GM18498 (cell line): ENCODE results near the gene PLEKHG4B.
"Not testable (repeated sequence)": the region's sequence is repeated elsewhere in the genome, so short reads cannot be mapped to it uniquely, and the experiment has no call there.

Source experiments
- ATAC-seq: cut with Tn5 transposase; IDR thresholded peaks from one replicate; pipeline ENCODE4 v1.9.1; 2021; ENCODE audit warnings: mild to moderate bottlenecking, moderate library complexity; ENCODE audit not compliant: unreplicated experiment

The PLEKHG4B gene, protein sequence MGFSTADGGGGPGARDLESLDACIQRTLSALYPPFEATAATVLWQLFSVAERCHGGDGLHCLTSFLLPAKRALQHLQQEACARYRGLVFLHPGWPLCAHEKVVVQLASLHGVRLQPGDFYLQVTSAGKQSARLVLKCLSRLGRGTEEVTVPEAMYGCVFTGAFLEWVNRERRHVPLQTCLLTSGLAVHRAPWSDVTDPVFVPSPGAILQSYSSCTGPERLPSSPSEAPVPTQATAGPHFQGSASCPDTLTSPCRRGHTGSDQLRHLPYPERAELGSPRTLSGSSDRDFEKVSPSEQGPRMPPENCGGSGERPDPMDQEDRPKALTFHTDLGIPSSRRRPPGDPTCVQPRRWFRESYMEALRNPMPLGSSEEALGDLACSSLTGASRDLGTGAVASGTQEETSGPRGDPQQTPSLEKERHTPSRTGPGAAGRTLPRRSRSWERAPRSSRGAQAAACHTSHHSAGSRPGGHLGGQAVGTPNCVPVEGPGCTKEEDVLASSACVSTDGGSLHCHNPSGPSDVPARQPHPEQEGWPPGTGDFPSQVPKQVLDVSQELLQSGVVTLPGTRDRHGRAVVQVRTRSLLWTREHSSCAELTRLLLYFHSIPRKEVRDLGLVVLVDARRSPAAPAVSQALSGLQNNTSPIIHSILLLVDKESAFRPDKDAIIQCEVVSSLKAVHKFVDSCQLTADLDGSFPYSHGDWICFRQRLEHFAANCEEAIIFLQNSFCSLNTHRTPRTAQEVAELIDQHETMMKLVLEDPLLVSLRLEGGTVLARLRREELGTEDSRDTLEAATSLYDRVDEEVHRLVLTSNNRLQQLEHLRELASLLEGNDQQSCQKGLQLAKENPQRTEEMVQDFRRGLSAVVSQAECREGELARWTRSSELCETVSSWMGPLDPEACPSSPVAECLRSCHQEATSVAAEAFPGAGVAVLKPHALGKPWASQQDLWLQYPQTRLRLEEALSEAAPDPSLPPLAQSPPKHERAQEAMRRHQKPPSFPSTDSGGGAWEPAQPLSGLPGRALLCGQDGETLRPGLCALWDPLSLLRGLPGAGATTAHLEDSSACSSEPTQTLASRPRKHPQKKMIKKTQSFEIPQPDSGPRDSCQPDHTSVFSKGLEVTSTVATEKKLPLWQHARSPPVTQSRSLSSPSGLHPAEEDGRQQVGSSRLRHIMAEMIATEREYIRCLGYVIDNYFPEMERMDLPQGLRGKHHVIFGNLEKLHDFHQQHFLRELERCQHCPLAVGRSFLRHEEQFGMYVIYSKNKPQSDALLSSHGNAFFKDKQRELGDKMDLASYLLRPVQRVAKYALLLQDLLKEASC (N-terminal part only)

GRCh38 chr5:91556-92263 is at the start of gene PLEKHG4B:
PLEKHG4B (plus strand) TSS chr5:92168; CDS start chr5:92232, 64 bp downstream.
- no peak for ATAC-seq

- ATAC-seq: no peak
These were observed 49.7 kb upstream of the PLEKHG4B start for GRCh38 chr5:42250-42649.

DNA sequence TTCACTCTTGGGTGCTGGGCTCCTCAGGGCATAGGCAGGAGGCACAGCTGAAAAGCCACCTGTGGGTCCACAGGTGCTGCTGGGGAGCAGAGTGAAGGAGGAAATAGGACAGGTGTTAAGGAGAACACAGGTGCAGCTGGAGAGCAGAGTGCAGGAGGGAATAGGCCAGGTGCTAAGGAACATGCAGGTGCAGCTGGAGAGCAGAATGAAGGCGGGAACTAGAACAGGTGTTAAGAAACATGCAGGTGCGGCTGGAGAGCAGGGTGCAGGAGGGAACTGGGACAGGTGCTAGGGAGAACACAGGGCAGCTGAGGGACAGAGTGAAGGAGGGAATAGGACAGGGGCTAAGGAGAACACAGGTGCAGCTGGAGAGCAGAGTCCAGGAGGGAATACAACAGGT is 43.8 kb upstream of the PLEKHG4B start:
- ATAC-seq: no peak

GRCh38 chr5:49530-49929 is 42.4 kb upstream of the PLEKHG4B start:
- ATAC-seq: not testable (repeated sequence)

GRCh38 chr5:49953-50544 is 41.9 kb upstream of the PLEKHG4B start:
- no peak for ATAC-seq

DNA sequence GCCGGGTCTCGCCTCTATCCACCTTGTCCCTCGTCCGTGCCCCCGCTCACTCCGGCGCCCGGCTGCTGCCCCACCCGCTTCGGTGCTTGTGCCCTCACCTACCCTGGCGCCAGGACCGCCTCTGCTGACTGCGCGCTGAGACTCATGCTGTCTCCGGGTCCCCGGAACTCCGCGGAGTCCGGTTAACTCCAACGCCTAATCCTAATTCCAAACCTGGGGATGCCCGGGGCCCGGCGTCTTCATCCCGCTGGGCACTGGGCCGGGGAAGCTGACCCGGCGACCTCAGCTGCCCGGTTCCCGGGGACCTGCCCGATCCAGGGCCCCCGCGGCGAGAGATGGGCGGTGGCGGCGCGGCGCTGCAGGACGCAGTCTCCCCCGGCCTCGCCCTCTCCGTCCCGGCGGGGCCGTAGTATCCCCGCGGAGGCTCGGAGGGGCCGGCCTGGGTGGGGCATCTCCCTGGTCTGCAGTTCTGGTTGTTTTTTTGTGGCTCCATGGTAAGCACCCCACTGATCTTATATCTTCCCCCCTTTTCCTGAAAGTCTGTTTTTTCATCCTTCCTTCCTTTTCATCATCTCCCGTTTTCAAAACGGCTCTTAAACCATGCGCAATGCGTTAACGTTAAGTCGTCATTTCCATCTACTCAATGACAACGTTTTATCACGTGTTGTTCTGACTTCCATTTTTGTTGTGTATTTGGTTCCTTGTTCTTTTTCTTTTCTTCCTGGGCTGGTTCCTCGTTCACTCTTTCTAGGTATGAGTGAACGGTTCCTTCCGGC is 41.1 kb upstream of the PLEKHG4B start:
- ATAC-seq: no peak

GRCh38 chr5:51500-51823 is 40.5 kb upstream of the PLEKHG4B start:
- no peak for ATAC-seq

- no peak for ATAC-seq
These were observed 38.4 kb upstream of the PLEKHG4B start for GRCh38 chr5:53381-54174.

DNA sequence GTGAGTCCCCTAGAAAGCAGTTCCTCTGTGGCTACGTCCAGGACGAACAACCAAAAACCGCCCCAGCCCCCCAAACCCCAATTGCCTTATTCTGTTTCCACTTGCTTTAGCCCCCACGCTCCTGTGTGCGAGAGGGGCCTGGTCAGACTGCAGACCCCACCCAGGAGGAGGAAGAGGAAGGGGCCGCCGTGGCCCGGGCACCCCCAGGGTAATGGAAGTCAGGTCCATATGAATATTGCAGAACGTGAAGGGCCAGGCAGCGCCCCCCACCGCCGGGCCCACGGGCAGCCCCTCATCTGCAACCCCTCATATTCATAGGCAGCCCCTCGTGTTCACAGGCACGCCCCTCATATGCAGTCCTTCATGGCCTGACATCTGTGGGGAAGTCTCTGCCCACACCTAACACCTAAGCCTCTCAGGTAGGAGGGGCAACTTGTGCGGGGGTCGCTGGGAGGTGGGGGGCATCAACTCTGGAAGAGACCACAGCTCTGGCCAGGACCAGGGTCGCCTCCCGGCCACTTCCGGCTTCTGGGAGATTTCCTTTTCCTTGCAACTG is 37.7 kb upstream of the PLEKHG4B start:
- no peak for ATAC-seq

- ATAC-seq: no peak
These were observed 36.9 kb upstream of the PLEKHG4B start for GRCh38 chr5:54876-55569.

DNA sequence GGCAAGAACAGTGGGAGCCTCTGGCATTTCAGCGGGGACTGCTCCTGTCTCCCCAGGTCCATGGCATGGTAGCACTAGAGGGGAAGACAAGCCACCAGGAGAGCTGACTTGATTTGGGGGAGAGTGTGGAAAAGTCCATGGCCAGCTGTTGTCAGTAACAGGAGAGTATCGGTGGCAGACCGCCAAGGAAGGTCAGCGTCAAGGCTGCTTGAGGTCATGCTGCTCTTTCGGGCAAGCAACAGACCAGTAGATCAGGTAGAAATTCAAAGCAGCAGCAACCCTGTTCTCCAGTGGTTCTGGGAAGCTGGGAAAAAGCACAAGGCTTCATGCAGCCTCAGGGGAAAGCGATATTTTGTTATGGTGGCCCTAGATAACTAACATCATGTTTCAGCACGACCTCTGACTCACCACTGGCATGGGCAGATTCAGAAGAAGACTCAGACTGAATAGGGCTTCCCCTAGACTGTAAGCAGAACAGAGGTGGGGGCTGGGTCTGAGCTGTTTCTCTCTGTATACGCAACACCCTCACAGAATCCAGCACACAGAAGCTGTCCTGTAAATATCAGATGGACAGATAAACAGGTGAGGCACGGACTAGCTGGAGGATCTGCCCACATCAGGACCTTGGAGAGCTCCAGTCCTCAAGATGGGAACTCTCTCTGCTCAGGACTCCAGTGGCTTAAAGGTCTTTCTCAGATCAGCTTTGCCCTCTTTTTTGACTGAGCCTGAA is 35.2 kb upstream of the PLEKHG4B start:
- ATAC-seq: no peak

GRCh38 chr5:60250-60649 is 31.7 kb upstream of the PLEKHG4B start:
- not testable (repeated sequence) for ATAC-seq

GRCh38 chr5:70440-70839 is 21.5 kb upstream of the PLEKHG4B start:
- ATAC-seq: no peak

- ATAC-seq: not testable (repeated sequence)
These were observed 19.4 kb upstream of the PLEKHG4B start for GRCh38 chr5:72316-73180.

GRCh38 chr5:73181-73447 is 18.9 kb upstream of the PLEKHG4B start:
- ATAC-seq: not testable (repeated sequence)

- ATAC-seq: no peak
These were observed 18.0 kb upstream of the PLEKHG4B start for GRCh38 chr5:73768-74502.
